Karpas-422 (cell line): Measurements from ENCODE around the gene PRSS27. TPM values are rescaled to one million over a fixed set of nuclear protein-coding genes. Genes with fewer than 3 reads are reported as not detected.
"Not testable (repeated sequence)": the region's sequence is repeated elsewhere in the genome, so short reads cannot be mapped to it uniquely, and the experiment has no call there.

Experiments used
- DNase-seq: peaks from one replicate; pipeline ENCODE4 v3.0.0-alpha.2; 2015
- H2AFZ ChIP-seq: fragments of 200-600 bp; sonication (generic); 2 replicates; pipeline ENCODE4 v1.6.1; 2014; ENCODE audit warnings: antibody characterized with exemption, low read length, mixed read lengths
- H3K27ac ChIP-seq: fragments of 200-600 bp; sonication (generic); 2 replicates; pipeline ENCODE4 v1.5.1; 2014; ENCODE audit warnings: mild to moderate bottlenecking, low read length, moderate library complexity
- H3K27me3 ChIP-seq: fragments of 200-600 bp; sonication (generic); 2 replicates; pipeline ENCODE4 v1.6.1; 2014; ENCODE audit warnings: low read length, mixed read lengths
- H3K36me3 ChIP-seq: fragments of 200-600 bp; sonication (generic); 2 replicates; pipeline ENCODE4 v1.6.1; 2014; ENCODE audit warnings: low read length, mixed read lengths; ENCODE audit not compliant: insufficient read depth
- H3K4me1 ChIP-seq: fragments of 200-600 bp; sonication (generic); 2 replicates; pipeline ENCODE4 v1.6.1; 2014; ENCODE audit warnings: mild to moderate bottlenecking, low read length, mixed read lengths
- H3K4me2 ChIP-seq: fragments of 200-600 bp; sonication (generic); 2 replicates; pipeline ENCODE4 v1.6.1; 2014; ENCODE audit warnings: low read length, low read depth, mild to moderate bottlenecking; ENCODE audit not compliant: poor library complexity, severe bottlenecking
- H3K4me3 ChIP-seq: fragments of 200-600 bp; sonication (generic); 2 replicates; pipeline ENCODE4 v1.5.1; 2014; ENCODE audit warnings: mild to moderate bottlenecking, antibody characterized with exemption, low read length, mixed read lengths
- H3K79me2 ChIP-seq: fragments of 200-600 bp; sonication (generic); 2 replicates; pipeline ENCODE4 v1.6.1; 2014; ENCODE audit warnings: mild to moderate bottlenecking, low read length, mixed read lengths
- H3K9ac ChIP-seq: fragments of 200-600 bp; sonication (generic); 2 replicates; pipeline ENCODE4 v1.6.0; 2014; ENCODE audit warnings: low read length
- H3K9me2 ChIP-seq: fragments of 200-600 bp; sonication (generic), shearing (Covaris generic); replicated peaks from 2 replicates; pipeline ENCODE4 v1.6.0; 2014; ENCODE audit warnings: mild to moderate bottlenecking, low read length, moderate library complexity; ENCODE audit not compliant: insufficient read depth
- H3K9me3 ChIP-seq: fragments of 300-700, 200-600 bp; sonication (generic); 2 replicates; pipeline ENCODE4 v1.6.1; 2014; ENCODE audit warnings: low read length, mixed read lengths
- H4K20me1 ChIP-seq: fragments of 200-600 bp; sonication (generic); 2 replicates; pipeline ENCODE4 v1.6.1; 2014; ENCODE audit warnings: mild to moderate bottlenecking, antibody characterized with exemption, low read length, low read depth; ENCODE audit not compliant: insufficient read depth
- total RNA-seq: library from RNA; depleted of rRNA; stranded (reverse); fragments of >200 nt; shearing (Covaris generic); gene quantifications from 2 replicates; pipeline ENCODE4 v1.2.3, GENCODE V29; 2014; ENCODE audit warnings: low replicate concordance

The PRSS27 gene
- total RNA-seq, 1 experiment from 2014 or later: 1.4 TPM

- H3K27me3 ChIP-seq, H3K9me2 ChIP-seq, H3K27ac ChIP-seq, H3K9ac ChIP-seq, H3K36me3 ChIP-seq, DNase-seq, H3K4me3 ChIP-seq, H4K20me1 ChIP-seq, H3K9me3 ChIP-seq, H2AFZ ChIP-seq, H3K4me2 ChIP-seq: not testable (repeated sequence)
- peaks cover 22% of the 10 kb centered on the region for H3K79me2 ChIP-seq
- H3K4me1 ChIP-seq: peaks cover 14% of the 10 kb centered on the region
Observed at GRCh38 chr16:2678206-2678965, 41.6 kb downstream of the PRSS27 start.

DNA sequence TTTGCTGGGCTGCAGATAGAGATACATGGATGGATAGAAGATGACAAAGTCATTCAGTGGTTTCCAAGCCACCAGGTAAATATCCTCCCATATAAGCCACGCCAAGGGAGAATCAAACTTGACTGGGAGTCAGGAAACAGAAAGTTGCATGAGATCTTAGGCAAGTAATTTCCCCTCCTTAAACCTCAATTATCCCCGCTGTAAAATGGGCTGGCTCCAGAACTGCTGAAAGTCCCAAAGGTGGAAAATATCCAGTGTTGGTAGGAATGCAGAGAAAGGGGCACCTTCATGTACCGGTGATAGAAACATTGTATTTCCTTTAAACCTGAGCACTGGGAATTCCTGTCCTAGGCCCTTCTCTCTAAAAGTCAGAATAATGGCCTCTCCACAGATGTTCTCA is 43.1 kb downstream of the PRSS27 start:
- H2AFZ ChIP-seq, H3K36me3 ChIP-seq, H3K27ac ChIP-seq, H3K4me2 ChIP-seq, H3K9me3 ChIP-seq, H3K9me2 ChIP-seq, DNase-seq, H3K4me3 ChIP-seq, H3K27me3 ChIP-seq, H4K20me1 ChIP-seq, H3K9ac ChIP-seq: not testable (repeated sequence)
- peaks cover 18% of the 10 kb centered on the region for H3K79me2 ChIP-seq
- H3K4me1 ChIP-seq: peaks cover 20% of the 10 kb centered on the region

- DNase-seq: no peak
- Histone ChIP-seq H3K4me2 (no peak overlapping the region), H3K36me3 (no peaks in the 10 kb centered on the region), H3K4me3 (no peak overlapping the region), H2AFZ (no peak overlapping the region), H3K9ac (no peak overlapping the region), H3K9me2 (no peaks in the 10 kb centered on the region), H3K79me2 (peaks cover 10% of the 10 kb centered on the region), H4K20me1 (peaks cover 4% of the 10 kb centered on the region; the same call in 1 of the 2 replicates), H3K4me1 (peaks cover 20% of the 10 kb centered on the region), H3K27me3 (no peaks in the 10 kb centered on the region), H3K9me3 (no peaks in the 10 kb centered on the region), H3K27ac (no peak overlapping the region)
Observed at GRCh38 chr16:2675714-2676113, 44.3 kb downstream of the PRSS27 start.

GRCh38 chr16:2675021-2675420 is 45.0 kb downstream of the PRSS27 start:
- DNase-seq: no peak
- Histone ChIP-seq H3K27me3 (no peaks in the 10 kb centered on the region), H3K27ac (no peak overlapping the region), H3K79me2 (peaks cover 10% of the 10 kb centered on the region), H3K36me3 (no peaks in the 10 kb centered on the region), H3K9ac (no peak overlapping the region), H3K4me3 (no peak overlapping the region), H4K20me1 (peaks cover 4% of the 10 kb centered on the region; the same call in 1 of the 2 replicates), H3K4me2 (no peak overlapping the region), H3K9me2 (no peaks in the 10 kb centered on the region), H2AFZ (no peak overlapping the region), H3K9me3 (no peaks in the 10 kb centered on the region), H3K4me1 (peaks cover 20% of the 10 kb centered on the region)

DNA sequence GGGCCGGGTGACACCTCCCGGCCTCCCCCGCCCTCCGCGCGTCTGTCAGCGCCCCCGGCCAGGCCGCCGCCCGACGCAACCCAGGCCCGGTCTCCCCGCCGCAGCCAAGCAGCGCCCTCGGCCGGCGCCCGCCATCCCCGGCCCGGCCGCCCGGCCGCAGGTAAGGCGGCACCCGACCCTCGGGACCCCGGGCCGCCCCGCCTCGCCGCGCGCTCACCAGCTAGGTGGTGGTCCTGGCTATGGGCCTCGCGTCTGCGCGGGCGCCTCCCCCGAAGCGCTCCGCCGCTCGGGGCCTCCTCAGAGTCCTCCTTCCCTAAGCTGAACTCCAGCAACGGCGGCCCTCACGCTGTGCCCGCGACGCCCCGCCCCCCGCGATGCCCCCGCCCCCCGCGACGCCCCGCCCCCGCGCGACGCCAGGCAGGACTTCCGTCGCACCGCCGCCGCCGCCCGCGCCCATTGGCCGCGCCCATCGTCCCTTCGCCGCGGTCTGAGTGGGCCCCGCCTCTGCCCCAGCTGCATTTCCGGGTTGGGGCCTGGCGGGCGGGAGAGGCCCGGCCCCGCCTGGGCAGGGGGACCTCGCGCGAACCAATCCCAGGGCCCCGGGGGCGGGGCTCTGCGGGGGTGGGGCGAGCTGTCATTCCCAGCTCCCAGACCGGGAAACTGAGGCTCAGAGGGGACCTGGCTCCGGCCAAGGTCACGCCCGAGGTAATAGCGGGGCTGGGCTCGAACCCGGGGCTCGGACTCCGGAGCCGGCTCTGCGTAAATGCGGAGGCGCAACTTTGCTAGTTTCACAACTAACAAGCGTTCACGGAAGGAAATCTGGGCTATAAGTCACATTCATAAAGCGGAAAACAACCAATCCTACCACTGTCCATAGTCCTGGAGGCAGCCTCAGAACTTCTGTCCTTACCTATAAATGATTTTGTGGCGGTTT is 46.7 kb downstream of the PRSS27 start:
- Histone ChIP-seq H2AFZ (peak overlapping the region; percentile 94), H3K4me3 (peak overlapping the region; percentile 95), H3K27me3 (no peaks in the 10 kb centered on the region), H3K9me3 (no peaks in the 10 kb centered on the region), H3K27ac (no peak overlapping the region), H3K9me2 (no peaks in the 10 kb centered on the region), H3K4me2 (peak overlapping the region; percentile 90), H3K9ac (peak overlapping the region; percentile 72), H3K4me1 (peaks cover 22% of the 10 kb centered on the region), H3K36me3 (no peaks in the 10 kb centered on the region), H3K79me2 (peaks cover 10% of the 10 kb centered on the region), H4K20me1 (peaks cover 4% of the 10 kb centered on the region; the same call in 1 of the 2 replicates)
- peak; percentile 98 for DNase-seq

DNA sequence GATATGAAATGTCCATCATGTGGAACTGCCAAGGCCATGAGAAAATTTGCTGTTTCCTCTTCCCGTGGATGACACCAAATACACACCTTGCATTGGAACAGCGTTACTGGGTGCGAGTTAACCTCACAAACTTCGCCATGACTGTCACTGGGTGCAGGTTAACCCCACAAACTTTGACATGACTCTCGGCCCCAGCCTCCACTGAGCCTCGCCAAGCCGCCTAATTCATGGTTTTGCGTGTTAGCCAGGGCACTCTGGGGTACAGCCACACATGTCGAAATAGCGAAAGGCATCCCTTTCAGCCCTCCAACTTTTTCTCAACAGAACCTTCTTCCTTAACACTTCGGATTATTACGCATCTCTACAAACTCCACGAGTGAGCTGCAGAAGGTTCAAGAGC is 48.3 kb downstream of the PRSS27 start:
- Histone ChIP-seq H3K9me2 (no peaks in the 10 kb centered on the region), H3K9ac (peak overlapping the region; percentile 67), H3K27me3 (no peaks in the 10 kb centered on the region), H3K27ac (no peak overlapping the region), H3K4me1 (peaks cover 22% of the 10 kb centered on the region), H3K4me2 (peak overlapping the region; percentile 73), H3K4me3 (peak overlapping the region; percentile 69; the same call in 1 of the 2 replicates), H3K36me3 (no peaks in the 10 kb centered on the region), H2AFZ (no peak overlapping the region), H3K79me2 (peaks cover 10% of the 10 kb centered on the region), H4K20me1 (peaks cover 4% of the 10 kb centered on the region; the same call in 1 of the 2 replicates), H3K9me3 (no peaks in the 10 kb centered on the region)
- no peak for DNase-seq

DNA sequence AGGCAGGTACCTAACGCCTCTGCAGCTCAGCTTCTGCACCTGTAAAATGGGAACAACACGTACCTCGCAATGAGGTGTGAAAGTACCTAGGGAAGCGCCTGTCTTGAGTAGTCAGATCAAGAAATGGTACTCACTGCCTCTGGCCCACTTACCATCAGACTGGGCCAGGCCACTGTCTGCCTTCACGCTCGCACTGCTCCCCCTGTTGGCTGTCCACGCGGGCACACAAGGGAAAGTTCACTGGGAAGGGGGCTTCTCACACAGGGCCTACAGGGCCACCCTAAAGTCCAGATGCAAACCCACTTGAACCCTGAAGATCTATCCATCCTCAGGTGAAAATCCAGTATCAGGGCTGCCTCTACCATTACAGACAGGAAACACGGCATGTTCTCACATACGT is 48.8 kb downstream of the PRSS27 start:
- H3K4me3 ChIP-seq: peak overlapping the region; percentile 69; the same call in 1 of the 2 replicates
- not testable (repeated sequence) for H4K20me1 ChIP-seq, H3K9me2 ChIP-seq, H3K27ac ChIP-seq, H3K27me3 ChIP-seq, H3K9me3 ChIP-seq, H2AFZ ChIP-seq, H3K36me3 ChIP-seq
- H3K4me2 ChIP-seq: peak overlapping the region; percentile 73
- peak overlapping the region; percentile 2; the same call in 1 of the 2 replicates for H3K9ac ChIP-seq
- H3K79me2 ChIP-seq: peaks cover 10% of the 10 kb centered on the region
- peaks cover 22% of the 10 kb centered on the region for H3K4me1 ChIP-seq
- DNase-seq: peak; percentile 60

GRCh38 chr16:2670017-2670416 is 50.0 kb downstream of the PRSS27 start:
- not testable (repeated sequence) for H3K9me2 ChIP-seq, H2AFZ ChIP-seq, H4K20me1 ChIP-seq, H3K27me3 ChIP-seq, H3K27ac ChIP-seq, H3K9me3 ChIP-seq, H3K9ac ChIP-seq, H3K36me3 ChIP-seq, H3K4me3 ChIP-seq
- H3K4me2 ChIP-seq: peak overlapping the region; percentile 15
- H3K79me2 ChIP-seq: peaks cover 10% of the 10 kb centered on the region
- H3K4me1 ChIP-seq: peaks cover 22% of the 10 kb centered on the region
- DNase-seq: peak; percentile 78
